Measurements from ENCODE around the gene CSNK2A1. TPM values are rescaled to one million over a fixed set of nuclear protein-coding genes. Genes with fewer than 3 reads are reported as not detected.
"Not testable (repeated sequence)": the region's sequence is repeated elsewhere in the genome, so short reads cannot be mapped to it uniquely, and the experiment has no call there.

The CSNK2A1 gene
- total RNA-seq, 1 experiment from 2014 or later: 161 TPM

DNA sequence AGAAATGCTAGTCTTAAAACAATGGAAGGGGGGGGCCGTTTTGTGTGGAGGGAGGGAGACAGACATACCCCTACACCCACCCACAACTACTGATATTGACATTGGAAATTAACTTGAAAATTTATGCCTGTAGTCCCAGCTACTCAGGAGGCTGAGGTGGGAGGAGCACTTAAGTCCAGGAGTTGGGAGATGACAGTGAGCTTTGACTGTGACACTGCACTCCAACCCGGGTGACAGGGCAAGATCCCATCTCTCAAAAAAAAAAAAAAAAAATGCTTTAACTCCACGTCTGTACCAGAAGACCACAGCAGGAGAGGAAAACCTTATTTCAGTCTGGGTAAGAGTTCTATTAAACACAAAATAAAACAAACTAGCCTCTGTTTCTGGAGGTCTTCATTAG lies 83.4 kb downstream of the CSNK2A1 start:
- no peak for DNase-seq (ENCODE audit: low spot score)

DNA sequence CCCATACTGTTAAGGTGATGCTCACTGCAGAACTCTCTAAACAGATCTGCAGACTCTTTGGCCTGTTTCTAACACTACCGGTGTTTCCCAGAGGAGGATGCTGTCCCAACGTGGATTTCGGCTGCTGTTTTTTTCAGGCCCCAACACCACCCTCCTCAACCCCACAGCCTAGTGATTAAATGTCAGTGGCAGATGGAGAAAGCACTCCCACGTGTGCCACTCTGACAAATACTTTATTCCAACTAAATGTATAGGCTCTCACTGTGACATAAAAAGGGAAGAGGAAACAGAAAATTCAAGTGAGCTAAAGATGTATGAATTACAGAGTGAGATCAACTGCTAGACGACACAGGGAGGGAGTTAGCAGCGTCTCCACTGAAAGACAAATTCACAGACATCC lies 84.8 kb downstream of the CSNK2A1 start:
- no peak for DNase-seq (ENCODE audit: low spot score)

DNA sequence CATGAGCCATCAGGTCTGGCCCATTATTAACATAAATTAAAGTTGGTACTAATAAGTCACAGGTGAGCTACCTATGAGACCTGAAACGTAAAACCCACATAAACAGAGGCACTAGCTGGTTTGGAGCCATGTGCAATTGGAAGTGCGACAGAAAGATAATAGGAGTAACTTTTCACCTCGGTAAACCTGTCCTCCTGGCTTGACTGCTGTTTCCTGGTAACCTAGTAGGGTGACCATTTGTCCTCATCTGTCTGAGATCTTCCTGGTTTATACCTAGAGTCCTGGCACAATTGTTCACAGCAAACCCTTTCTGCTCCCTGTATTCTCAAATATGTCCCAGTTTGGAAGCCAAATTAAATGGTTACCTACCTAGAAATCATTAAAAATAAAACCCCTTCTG lies 88.6 kb downstream of the CSNK2A1 start:
- no peak for DNase-seq (ENCODE audit: low spot score)

DNA sequence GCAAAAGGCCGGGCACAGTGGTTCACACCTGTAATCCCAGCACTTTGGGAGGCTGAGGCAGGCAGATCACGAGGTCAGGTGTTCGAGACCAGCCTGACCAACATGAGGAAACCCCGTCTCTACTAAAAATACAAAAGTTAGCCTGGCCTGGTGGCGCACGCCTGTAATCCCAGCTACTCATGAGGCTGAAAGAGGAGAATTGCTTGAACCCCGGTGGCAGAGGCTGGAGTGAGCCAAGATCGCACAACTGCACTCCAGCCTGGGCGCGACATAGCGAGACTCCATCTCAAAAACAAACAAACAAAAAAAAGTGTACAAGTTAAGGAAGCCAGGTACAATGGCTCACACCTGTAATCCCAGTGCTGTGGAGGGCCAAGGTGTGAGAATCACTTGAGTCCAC lies 91.6 kb downstream of the CSNK2A1 start:
- DNase-seq (ENCODE audit: low spot score): not testable (repeated sequence)

DNA sequence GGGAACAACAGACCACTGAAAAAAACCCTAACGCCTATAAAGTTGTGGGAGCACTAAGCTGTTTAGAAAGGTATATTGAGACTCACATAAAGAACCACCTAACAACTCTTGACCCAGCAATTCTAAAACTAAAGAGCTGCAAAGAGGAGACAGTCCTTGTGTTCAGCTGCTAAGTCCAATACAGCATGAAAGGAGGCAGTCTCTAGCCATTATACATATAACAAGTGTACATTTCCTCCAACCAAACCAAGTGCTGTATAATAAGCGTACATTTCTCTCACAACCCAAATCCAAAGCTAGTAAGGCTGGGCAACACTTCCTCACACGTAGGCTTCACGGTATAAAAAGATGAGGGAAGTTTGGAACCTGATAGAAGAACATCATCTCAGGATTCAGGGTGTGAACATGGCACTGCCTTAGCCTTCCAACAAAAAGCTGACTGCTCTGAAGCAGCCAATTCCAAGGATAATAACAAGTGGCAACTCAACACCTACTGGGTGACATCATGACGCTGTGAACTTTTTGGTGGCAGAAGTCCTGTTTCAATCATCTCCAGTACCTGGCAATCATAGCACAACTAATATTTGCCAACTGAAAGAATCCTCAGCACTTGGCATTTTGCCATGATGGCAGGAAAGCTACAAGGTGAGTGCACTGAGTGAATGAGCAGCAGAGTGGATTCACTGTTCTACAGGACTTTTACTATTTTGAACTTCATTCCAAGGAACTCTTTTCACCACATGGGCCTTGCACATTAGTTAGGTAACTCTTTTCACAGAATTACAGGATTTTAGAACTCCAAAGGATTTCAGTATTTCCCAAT lies 97.9 kb downstream of the CSNK2A1 start:
- DNase-seq (ENCODE audit: low spot score): no peak

DNA sequence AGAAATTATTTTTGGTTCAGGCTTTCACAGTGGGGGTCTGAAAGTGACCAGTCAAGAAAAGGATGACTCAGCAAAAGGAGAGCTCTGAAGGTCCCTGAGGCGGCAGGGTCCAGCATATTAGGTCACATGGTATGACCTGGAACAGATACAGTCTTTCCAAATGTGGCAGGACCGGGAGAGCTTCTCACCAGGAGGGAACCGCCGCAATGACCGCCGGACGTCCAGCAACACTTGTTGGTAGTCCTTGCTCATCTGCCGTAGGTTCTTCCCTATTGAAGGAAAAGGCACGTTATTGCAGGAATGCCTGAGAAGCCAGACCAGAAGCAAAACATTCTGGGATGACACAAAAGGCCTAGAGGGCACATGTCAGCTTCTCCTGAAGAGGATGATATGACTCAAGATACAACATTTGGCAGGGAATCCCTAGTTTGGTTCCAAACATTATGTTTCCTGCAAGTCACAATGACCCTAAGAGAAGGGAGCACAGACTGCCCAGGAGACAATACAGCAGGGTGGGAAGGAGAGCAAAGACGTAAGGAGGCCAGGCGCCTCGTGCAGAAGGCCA lies 98.6 kb downstream of the CSNK2A1 start:
- no peak for DNase-seq (ENCODE audit: low spot score)

DNA sequence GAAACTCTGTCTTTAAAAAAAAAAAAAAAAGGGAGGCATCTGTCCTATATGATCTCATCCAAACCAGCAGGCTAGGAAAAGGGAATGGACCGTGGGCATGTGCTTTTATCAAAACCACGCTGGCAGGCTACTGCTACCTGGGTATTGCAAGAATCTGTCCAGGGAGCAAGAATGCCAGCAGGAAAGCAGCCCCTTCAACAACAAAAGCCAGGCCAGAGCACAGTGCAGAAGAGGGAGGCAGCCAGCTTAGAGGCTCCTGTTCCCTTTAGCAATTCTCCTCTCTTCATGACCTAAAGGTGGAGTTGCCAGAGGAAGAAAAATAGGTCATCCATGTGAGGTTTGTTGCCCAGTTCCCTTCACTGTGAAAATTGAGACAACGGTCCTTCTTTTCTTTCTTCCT lies 99.5 kb downstream of the CSNK2A1 start:
- DNase-seq (ENCODE audit: low spot score): no peak

DNA sequence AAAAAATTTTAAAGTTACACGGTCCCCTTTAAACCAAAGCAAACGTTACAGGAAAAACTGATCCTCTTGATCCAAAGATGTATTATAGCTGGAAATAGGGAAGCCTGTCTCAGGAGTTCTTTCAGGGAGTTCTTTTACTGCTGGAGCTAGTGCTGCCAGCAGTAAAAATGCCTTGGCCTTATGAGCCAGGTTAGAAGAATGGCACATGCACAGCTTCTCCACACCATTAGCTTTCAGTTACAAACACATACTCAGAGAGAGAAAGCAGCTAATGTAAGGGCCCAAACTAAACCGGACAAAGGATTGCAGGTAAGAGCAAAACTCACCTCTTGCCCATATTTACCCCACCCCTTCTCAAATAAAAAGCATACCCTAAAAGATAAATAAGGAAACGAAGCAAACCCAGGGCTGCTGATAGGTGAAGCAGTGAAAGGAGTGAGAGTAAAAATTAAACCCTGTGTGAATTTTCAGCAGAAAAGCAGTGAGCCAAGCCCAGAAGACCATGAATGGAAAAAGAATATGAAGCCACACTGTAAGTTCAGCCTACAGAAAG lies 100.3 kb downstream of the CSNK2A1 start:
- no peak for DNase-seq (ENCODE audit: low spot score)

DNA sequence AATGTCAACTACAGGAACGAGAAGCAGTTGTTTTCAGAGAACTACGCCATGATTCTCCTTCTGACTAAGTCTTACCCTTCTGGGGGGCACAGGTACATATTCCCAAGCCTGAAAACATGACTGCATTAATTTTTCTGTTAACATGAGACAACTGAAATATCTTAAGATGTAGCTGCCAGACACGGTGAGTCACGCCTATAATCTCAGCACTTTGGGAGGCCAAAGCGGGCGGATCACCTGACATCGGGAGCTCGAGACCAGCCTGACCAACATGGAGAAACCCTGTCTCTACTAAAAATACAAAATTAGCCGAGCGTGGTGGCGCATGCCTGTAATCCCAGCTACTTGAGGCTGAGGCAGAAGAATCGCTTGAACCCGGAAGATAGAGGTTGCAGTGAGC lies 103.0 kb downstream of the CSNK2A1 start:
- DNase-seq (ENCODE audit: low spot score): no peak

DNA sequence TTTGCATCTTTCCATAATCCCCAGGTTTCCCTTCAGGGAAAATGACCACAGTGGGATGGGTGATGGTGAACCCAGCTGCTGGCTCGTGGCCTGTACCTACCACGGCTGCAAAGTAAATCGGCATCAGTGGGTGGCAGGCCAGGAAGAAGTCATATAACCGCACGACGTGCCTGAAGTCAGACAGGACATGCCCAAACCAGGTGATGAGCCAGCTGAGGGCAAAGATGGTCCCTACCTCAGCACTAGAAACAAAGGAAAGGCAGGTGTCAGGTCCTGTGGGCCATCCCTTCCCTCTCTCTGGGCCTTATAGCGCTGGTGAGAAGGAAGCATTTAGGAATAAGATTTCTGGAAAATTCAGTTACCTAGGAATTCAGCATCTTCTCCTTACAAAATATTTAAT lies 103.4 kb downstream of the CSNK2A1 start:
- no peak for DNase-seq (ENCODE audit: low spot score)

DNA sequence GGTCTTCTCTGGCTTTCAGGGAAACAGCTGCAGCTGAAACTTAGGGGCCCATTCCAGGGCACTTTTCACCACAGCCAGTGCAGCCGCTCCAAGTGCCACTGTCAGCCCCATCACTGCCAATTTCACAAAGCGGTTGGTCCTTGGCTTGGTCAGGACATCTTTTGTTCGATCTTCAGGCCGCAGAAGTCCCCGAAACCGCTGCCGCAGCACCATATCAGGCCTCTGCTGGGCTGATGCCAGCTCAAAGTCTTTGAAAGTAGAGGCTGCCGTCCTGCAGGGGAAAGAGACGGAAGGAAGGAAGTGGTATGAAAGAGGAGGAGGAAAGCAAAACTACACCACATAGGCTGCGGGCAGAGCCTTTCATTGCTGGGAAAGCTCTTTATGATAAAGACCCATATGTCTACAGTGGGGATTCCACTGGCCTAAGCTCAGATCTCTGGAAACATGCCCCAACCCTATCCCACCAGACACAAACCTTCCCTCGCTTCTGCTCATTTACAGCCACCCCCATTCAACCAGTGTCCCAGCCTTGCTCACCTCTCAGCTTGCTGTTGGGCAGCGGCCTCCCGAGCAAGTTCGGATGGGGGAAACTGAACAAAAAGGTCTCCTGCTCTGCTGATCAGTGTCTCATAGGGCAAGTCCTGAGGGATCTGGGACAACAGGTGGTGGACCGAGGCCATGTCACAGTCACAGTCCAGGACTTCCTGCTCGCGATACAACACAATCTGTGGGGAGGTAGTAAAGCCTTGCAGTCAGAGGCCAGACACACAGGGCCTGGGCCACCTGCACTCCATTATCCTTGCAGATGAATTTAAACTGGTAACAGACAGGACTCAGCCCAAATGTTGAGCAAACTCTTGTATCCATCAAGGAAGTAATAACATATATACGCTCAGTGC lies 104.8 kb downstream of the CSNK2A1 start:
- DNase-seq (ENCODE audit: low spot score): no peak

DNA sequence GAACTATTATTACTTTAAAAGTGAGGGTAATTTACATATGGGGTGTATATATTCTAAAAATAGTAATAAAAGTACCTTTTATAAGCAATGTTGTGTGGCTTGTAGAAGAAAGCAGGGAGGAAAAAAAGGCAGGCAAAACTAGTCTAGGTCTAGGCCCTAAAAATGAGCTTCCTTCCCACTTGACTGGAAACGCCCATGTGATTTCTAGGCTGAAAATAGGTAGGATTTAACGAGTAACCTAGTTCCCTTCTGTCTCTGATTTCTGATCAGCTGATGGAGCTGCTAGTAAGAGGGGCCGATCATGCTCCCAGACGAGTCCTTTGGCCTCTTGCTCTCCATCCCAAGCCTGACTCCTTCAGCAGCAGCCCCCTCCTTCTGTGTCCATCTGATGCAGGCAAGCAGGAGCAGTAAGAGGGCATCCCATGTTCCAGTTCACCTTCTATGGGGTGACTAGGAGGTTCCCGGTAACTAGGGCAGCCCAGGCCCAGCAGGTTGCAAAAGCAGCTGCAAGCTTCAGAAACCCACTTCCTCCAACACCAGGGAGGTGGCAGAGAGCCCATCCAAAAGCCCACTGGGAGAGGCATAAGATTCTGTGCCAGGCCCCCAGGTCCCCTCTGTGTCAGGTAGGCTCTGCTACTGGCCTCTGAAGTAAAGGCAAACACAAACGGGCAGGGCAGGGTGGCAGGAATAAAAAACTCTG lies 105.7 kb downstream of the CSNK2A1 start:
- no peak for DNase-seq (ENCODE audit: low spot score)

DNA sequence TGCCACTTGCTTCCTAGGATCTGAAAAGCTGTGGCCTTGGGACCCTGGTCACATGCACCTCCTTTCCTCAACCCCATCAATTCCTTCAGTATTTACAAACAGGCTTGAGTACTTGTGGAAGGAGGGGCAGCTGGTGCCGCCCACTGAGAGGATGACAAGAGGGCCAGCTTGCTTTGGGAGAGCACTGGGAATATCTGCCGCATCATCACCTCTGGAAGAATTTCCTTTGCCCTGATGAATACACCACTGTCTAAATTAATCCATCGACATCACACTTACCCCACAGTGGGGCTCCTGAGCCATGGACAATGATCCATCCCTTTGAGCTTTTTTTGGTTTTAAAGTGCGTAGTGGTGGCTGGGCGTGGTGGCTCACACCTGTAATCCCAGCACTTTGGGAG lies 107.1 kb downstream of the CSNK2A1 start:
- DNase-seq (ENCODE audit: low spot score): no peak

DNA sequence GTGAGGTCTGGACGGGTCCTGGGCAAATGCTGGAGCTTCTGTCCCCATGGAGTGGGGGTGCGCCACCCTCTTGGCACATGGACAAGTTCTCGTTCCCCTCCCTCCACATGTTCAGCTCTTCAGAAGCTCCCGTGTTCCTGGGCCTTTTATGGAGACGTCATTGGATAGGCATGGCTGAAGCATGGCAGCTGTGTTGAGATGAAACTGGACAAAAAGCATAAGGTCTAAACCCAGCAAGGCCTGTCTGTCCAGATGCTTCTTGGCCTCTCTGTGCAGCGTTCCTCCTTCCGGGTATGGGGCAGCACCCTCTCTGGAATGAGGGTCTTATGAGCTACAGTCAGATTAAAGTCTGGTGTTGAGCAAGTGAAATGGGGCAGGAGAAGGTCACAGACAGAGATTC lies 108.0 kb downstream of the CSNK2A1 start:
- no peak for DNase-seq (ENCODE audit: low spot score)

DNA sequence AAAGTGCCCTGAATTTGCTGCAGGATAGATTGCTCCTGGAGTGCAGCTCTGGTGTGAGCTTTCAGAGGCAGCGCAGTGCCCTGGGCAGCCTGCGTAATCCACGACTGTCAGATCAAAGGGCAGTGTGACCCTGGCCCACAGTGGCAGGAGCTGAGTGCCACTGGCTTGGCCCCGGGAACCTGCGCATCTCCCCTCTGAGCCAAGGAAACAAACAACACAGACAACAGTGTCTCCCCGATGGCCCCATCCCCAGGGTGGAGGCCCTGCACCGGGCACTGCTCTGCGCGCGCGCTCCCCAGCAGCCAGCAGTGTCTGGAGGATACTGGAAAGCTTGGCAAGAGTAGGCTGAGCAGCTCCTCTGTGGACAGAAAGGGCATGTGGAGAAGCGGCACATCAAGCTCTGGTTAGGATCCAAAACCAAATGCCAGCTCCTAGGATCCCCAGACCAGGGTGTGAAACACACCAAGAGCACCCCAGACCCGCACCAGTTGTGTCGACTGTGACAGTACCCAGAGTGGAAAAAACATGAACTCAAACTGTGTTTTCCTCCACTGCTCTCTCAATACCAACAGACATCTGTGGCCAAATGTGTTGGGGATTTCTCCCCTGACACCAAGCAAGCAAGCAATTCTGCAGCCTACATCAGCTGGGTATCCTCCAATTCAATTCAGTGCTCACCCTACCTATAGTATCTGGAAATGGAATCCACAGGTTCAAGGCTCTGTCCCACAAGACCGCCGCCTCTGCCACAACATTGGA lies 108.8 kb downstream of the CSNK2A1 start:
- no peak for DNase-seq (ENCODE audit: low spot score)

DNA sequence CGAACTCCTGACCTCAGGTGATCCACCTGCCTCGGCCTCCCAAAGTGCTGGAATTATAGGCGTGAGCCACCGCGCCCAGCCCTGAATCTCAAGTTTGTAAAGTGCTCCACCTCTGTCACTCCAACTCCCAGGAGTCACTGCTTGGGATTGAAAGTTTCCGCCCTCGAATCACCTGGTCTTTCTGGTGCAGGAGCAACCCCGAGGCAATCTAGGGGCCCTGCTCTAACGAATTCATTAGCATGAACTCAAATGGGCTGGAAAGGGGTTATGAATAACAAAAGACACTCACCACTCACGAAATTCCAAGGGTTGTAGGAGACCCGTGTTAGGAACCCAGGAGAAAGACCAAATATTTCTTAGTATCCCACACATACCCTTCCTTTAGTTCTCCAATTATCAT lies 109.4 kb downstream of the CSNK2A1 start:
- no peak for DNase-seq (ENCODE audit: low spot score)

DNA sequence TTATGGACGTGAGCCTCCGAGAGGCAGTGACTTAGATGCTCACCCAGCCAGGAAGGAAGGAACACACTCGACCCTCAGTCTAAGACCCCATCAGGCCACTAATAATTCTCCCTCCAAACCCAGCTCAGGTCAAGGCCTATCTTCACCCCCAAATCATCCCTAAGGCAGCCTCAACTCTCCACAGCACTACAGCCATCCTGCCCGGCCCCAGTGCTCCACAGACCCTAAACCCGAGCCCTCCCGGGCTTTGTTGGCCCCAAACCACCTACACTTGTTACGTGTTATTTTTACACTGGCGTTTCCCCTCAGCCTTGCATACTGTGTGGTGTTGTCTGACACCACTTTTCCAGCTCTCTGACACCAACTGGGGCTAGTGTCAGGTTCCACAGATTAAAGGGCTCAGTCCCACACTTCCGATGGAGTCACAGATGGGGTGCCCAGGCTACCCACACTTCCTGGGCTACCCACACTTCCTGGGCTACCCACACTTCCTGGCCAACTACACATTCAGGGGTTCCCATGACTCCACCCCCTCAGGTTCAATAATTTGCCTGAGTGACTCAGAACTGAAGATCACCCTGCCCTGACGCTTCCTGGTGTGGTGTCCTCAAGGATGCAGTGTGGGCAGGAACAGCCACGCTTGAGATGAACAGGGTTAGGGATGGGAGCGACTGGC lies 110.2 kb downstream of the CSNK2A1 start:
- DNase-seq (ENCODE audit: low spot score): no peak

DNA sequence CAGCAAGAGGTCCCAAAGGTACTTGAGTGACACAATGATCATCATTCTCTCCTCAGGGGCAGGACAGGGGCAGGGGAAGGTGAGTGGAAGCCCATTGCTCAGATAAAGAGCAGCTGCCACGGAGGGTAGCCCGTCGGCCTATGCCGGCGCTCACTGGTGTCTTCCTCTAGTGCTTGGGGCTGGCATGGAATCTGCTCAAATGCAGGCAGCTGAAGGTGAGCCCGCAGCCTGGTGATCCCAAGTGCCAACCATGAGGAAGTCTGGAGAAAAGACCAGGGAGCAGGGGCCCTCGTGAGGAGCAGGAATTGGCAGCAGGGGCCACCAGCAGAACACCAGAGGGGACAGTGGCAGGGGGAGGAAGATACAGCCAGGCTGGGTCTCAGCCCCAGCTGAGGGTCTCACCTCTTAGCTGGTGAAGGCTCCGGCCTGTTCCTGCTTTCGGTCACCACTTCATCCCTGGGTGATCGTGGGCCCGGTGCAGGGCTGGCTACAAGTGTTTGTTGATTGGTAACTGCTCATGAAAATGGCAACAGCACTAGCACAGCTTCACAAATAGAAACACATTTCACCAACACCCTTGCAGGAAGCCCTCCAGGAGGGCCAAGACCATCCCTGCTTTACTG lies 110.8 kb downstream of the CSNK2A1 start:
- no peak for DNase-seq (ENCODE audit: low spot score)

DNA sequence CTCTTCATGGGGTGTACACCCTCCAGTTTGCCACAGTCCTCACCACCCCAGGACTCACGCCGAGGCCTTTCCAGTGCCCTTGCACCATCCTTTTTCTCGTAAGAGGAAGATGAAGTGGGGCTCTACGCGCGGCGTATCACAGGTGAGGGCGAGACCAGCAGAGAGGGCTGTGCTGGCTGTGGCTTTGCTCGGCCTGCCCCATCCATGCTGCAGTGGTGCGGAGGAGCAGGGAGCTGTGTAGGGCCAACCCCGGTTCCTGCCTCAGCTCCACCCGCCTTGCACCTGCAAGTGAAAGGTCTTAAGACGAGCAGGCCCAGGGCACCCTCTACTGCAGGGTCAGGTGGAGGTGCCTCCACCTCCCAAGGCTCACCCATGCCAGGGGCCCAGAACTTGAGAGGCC lies 111.4 kb downstream of the CSNK2A1 start:
- DNase-seq (ENCODE audit: low spot score): no peak
